HG03521 (cell line): ENCODE measurements around the gene NUP214.

Experiments
- ATAC-seq: cut with Tn5 transposase; IDR thresholded peaks from one replicate; pipeline ENCODE4 v1.9.1; 2021; ENCODE audit warnings: mild to moderate bottlenecking, moderate library complexity; ENCODE audit not compliant: unreplicated experiment

NUP214 gene

GRCh38 chr9:131274674-131275331 lies 149.4 kb downstream of the NUP214 start:
- ATAC-seq, result no peak

DNA sequence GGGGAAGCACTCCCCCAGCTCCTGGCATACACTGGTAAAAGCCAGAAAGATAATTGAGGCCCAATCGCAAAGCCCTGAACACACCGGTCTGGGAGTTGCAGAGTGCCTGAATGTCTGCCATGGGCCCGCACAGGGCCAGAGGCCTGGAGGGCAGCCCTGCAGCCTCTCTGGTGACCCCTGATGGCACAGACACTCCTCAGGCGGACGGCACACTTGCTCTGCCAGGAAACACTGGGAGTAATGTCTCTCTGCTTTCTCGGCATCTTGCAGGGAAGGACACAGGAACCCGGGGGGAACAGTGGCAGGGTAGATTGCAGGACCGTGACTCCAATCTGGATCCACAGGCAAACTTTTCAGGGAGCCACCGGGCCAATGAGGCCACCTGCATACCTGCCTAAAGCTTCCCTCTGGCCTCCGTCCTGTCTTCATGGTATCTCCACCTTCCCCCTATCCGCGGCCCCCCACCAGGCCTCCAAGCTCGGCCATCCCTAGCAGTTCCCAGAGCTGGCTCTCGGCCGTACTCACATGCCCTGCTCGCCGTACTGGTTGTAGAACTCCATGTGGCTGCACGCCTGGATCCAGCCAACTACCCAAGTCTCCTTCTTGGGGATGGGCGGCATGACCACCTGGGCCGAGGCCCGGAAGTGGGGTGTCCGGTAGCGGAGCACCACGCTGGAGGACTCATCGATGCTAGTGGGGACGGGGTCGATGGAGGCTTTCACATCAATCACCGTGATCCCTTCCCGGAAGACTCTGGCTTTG lies 150.1 kb downstream of the NUP214 start:
- ATAC-seq, result no peak

DNA sequence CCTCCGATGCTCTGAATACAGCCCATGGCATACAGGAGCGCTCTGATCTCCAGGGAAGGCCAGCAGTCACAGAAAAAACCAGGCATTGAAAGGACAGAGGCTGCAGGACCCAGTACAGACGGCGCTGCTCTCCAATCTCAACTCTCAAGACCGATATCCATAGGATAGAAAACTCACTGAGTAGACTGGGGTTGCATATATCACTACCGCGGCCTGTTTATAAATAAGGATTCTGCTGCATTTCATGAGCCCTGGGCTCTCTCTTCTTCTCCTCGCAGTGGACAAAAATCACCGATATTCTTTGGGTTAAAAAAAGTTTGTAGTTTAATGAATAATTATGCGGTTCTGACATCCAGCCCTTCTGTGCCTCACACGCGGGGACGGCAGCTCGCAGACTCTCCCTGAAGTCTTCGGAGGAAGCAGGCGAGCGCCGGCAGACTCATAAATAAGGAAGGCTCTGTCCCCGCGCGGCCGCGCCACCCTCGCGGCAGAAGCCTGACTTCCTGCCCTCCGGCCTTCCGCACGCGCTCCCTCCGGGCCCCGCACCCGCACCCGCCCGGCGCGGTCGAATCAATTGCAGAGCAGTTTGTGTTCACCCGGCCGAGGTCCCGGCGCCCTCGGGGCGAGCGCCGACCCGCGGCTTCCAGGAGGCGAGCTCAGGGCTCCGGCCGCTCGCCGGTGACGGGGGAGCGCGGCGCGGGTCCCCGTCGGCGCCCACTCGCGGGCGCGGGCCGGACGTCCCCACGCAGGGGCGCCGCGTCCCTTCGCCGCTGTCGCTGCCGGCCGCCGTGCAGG lies 150.9 kb downstream of the NUP214 start, which contains the start of gene FAM78A:
Gene FAM78A, minus strand, starts transcription at position 417 of the 795 bp plus-strand sequence. Its CDS starts 331 bp downstream, at position 86.
- ATAC-seq, result no peak

DNA sequence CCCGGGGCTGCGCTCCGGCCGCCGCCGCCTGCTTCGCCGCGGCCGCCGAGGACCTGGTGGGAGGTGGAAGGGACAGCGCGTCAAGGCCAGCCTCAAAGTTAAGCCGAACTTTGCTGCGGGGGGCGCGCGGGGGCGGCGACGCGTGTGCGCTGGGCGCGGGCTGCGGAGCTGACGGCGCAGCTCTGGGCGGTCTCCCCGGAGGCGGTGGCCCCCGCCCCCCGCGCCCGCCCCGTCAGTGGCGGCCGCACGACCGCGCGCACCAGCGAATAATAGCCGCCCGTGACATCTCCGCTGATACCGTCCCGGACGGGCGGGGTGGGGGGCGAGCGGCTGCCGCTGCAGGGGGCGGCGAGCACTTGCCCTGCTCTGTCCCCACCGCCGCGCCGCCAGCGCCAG lies 151.5 kb downstream of the NUP214 start:
- no peak for ATAC-seq

DNA sequence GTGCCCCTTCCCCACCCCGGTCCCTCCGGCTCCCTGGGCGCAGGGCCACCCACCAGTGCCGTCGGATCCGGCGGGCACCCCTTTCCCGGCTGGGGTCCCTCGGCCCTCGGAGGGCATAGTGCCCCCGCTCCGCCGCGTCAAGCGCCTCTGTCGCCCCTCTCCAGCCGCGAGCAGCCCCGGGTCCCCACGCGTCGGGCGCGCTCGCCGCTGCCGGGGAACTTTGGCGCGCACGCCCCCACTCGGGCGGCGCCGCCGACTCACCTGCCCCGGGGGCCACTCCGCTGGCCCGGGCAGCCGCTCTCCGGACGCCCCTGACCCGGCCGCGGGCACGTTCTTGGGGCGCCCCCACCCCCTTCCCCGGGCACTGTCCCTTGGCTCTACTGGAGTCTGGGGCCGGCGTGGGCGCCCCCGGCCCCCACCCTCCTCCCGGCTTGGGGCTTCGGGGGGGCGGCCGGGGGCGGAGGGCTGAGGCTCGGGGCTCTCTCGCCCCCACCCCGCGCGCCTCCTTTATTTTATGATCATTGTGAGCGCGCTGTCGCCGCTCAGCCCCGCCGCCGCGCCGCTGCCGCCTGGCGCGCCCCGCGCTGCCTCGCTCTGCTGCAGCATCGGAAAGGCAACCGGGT lies 152.0 kb downstream of the NUP214 start:
- no peak for ATAC-seq

DNA sequence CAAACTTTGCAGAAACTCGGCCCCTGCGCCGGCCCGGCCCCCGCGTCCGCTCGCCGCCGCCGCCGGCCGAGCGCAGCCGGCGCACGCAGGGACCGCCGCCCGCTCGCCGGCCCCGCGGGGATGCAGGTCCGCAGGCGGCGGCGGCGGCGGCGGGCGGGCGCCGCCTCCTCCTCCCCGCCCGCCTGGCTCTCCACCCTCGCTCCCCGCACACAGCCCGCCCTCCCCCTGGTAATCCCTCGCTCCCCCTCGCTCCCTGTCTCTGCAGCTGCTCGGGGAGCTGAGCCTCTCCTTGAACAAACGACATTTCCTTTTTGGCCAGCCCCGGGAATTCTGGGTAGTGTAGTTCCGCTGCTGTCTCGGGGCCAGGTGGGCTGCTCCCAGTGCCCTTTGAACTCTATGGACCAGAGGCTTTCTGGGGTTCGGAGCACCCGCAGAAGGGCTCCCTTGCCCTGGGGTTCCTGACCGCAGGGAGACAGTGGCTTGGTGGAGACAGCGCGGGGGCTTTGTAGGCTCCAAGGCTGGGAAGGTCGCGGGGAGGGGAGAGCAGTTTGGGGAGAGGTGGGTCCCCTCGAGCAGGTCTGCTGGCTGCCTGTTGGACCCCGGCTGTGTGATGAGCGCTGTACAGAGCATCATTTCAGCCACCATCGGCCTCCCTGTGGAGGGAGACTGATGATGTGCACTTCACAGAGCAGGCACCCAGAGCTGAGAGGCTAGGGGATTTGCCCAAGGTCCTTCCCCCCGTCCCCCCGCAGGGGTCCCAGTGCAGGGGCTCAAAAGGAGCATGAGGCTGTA lies 152.7 kb downstream of the NUP214 start:
- ATAC-seq, result no peak

DNA sequence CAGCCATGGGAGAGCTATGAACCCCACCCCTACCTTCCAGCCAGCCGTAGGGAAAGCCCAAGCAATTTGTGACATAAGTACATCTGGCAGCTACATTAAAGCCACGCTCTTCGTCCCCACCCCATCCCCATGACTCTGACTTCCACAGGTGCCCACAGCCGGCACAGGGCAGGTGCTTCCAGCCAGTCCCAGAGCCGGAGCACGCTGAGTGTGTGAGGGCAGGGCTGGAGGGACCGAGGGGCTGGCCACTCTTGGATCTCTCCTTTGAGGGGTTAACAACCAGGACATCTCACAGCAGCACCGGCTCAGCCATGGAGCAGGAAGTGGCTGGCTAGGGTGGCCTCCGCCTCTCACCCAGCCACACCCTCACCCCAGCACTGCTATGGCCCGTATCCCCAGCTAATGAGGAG lies 153.3 kb downstream of the NUP214 start:
- no peak for ATAC-seq

DNA sequence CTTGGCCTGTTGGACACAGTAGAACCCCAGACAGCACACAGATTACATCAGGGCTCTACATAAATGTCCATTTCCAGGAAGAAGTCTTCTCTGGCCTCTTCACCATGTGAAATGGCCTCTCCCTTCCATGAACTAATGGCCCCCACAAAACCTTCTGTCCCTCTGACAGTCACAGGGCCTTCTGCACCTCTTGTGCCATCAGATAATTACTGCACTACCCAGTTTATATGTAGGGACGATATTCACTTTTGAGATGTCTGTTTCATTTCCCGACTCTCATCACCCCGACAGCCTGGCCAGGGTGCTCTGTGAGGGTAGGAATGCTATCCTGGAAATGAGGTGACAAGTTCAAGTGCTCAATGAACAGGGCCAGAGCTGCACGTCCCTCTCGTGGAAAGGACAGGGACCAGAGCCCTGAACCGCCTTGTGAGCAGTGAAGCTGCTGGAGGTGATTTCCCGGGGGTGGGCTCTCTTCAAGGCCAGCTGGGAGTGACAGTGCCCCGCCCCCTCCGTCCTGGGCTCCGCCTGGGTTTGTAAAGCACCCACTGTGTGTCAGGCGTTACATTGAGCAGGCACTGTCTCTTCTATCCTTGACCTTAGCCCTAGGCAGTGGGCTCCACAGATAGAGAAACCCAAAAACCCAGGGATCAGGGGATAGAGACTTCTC lies 153.9 kb downstream of the NUP214 start:
- no peak for ATAC-seq

DNA sequence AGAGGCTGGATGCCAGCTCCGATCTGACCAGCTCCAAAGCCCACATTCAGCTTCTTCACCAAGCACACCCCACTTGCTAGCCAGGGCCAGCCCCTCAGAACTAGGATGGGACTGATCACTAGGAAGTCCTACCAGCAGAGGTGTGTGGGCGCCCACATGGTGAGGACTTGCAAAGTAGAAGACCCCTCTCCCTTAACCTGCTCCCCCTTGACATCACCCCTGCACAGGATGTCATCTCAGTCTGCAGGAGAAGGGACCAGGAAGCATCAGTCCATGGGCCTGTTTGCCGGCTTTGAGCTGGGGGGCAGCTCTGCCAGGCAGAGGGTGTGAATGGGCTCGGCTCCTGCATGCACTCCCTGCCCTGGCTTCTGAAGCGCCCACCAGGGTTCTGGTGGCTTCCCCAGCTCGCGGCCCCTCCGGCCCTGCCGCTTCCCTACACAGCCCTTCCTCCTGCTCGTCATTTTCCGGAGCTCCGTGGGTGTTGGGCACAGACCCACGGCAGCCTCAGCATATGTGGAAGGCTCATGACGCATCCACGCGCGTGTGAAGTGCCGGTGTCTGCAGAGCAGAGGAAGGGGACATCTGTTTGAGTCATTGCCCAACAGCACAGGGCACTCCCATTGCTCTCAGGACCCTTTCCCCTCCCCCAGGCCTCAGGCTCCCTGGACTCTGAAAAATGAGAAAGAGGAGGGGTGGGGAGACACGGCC lies 154.6 kb downstream of the NUP214 start:
- no peak for ATAC-seq

DNA sequence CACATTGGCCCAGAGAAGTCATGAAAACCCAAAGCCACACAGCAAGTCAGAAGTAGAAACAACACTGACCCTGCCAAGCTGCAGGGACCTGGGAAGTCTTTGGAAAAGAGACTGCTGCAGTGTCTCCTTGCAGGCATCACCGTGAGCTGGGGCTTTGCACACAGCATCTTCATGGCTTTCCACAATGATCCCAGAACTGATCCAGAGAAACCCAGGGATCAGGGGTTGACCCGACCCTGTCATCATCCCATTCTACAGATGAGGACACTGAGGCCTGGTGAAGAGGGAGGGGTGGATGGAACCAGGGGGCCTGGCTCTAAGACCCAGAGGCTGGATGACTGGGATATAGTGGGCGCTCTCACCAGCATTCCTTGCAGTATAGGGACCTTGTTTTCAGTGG lies 155.3 kb downstream of the NUP214 start:
- no peak for ATAC-seq

DNA sequence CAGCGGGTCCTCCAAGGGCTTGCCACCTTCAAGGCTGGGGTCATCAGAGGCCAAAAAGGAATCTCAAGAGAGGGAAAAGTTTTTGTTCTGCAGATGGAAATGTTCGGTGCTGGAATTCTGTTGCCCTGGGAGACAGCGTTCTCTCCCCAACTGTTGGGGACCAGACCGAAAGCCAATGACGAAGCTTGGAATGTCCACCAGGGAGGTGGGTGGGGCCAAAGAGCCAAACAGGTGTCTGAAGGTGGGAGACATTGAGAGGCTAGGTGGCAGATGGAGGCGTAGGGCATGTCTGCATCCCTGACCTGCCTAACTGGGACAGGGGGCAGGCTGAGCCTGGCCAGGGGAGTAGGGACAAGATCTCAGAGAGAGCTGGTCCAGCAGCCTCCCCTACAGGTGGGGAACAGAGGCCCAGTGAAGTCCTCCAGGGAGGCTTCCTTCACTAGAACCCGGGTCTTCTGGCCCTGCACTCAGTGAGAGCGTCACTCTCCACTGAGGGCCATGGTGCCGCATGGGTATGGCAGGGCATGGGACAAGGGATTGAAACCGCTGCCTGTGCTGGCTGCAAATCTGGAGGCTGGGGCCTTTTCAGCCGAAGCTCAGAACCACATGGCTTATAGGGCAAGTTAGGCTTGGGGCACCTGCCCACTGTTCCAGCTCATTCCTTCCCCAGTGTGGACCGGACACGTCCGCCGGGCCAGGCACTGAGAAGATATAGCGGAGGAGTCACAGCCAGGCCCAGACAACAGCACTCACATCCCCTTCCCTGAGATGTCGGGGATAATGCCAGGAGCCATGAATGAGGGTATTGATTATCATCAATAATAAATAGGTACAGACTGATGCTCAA lies 156.0 kb downstream of the NUP214 start:
- no peak for ATAC-seq

GRCh38 chr9:131282175-131282574 lies 156.8 kb downstream of the NUP214 start:
- ATAC-seq, result no peak

GRCh38 chr9:131282688-131283422 lies 157.5 kb downstream of the NUP214 start:
- no peak for ATAC-seq
